ENCODE data around the gene KRTAP4-8.
A peak's percentile ranks its signal among the peaks of the same experiment; 100 is the strongest.
"Not testable (repeated sequence)": the region's sequence is repeated elsewhere in the genome, so short reads cannot be mapped to it uniquely, and the experiment has no call there.

KRTAP4-8 gene

GRCh38 chr17:41108728-41109386 is 10.9 kb upstream of the KRTAP4-8 start:
- DNase-seq (ENCODE audit: low read depth), result not testable (repeated sequence)

- no peak for DNase-seq (ENCODE audit: low read depth)
Observed at GRCh38 chr17:41107941-41108450, 10.1 kb upstream of the KRTAP4-8 start.

- not testable (repeated sequence) for DNase-seq (ENCODE audit: low read depth)
Observed at GRCh38 chr17:41105347-41105746, 7.4 kb upstream of the KRTAP4-8 start, which contains the start of gene KRTAP4-9. KRTAP4-9 (plus strand) TSS chr17:41105389; CDS start chr17:41105389, 0 bp downstream.

DNA sequence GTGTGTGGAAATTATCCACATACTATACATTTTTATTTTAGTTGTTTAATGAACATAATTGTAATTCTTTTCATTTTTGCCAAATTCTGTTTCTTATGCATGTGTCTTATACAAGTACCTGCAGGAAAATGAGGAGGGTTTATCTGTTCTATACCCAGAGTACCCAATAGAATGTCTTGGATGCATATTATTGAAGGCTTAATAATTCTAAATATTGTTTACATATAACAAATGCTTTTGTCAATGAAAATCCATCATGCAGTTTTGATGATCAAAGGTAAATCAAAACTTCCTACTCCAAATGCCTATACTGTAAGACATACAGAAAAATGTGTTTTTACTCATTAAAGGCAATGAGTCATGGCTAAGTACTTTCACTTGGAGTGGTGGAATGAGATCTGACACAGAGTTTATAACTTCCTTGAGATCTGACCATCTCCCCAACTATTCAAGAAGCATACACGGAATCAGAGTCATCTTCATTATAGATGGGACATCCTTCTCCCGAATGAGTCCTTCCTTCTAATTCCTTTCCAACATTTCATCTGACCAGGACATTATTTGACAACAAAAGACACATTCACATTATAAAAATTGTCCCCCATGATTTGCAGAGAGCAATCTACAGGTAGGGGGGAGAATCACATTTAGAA is 6.6 kb upstream of the KRTAP4-8 start:
- peak; percentile 70 for DNase-seq (ENCODE audit: low read depth)

DNA sequence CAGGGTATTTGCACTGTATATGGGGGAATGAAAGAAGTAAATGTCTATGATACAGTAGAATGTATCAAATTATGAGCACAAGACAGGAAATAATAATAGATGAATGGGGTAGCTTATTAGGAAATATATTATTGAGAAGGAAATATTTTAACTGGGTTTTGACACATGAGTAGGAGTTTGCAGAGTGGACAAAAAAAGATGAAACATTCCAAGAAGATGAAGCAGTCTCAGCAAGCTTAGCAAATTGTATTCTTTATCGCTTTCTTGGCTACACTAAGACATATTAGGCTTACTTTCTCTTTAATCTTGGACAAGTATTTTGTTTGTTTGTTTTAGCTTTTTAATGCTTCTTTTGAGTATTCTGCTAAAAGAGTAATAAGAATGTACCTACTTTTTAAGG is 6.0 kb upstream of the KRTAP4-8 start:
- peak; percentile 27 for DNase-seq (ENCODE audit: low read depth)

GRCh38 chr17:41101586-41102259 is 3.8 kb upstream of the KRTAP4-8 start, which contains the start of gene KRTAP4-16:
KRTAP4-16 (minus strand) TSS chr17:41102209; CDS start chr17:41102209, 0 bp downstream.
- DNase-seq (ENCODE audit: low read depth), result no peak

DNA sequence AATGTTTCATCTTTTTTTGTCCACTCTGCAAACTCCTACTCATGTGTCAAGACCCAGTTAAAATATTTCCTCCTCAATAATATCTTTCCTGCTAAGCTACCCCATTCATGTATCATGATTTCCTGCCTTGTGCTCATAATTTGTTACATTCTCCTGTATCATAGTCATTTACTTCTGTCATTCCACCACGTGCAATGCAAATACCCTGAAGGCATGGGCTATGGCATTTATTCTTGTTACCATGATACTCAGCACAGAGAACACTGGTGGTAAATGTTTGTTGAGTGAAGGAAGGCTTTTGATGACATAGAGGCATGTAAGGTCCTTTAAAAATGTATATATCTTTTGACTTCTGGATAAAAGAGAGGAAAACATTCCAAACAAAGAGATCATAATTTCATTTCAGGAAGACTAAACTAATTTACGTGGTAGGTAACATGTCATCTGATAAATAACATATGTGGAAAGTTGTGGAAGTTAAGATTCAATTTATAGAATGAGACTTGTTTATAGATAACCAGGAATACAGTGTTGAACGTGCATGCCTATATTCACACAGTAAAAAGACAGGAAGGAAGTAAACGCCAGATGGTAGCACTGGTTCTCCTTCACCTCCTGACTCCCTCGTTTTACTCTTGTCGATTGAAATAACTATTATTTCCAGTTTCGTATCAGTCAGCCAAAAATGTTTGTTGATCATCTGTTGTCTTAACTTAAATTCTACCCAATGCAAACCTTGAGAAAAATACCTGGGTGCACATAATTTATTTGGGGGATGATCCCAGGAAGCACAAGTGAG is 1.9 kb upstream of the KRTAP4-8 start:
- peak; percentile 63 for DNase-seq (ENCODE audit: low read depth)

GRCh38 chr17:41098481-41098880 is 539 bp upstream of the KRTAP4-8 start:
- peak; percentile 40 for DNase-seq (ENCODE audit: low read depth)

- DNase-seq (ENCODE audit: low read depth), result no peak
Observed at GRCh38 chr17:41096055-41096454, 1.9 kb downstream of the KRTAP4-8 start.

- DNase-seq (ENCODE audit: low read depth), result not testable (repeated sequence)
Observed at GRCh38 chr17:41088760-41089352, 9.1 kb downstream of the KRTAP4-8 start.

- not testable (repeated sequence) for DNase-seq (ENCODE audit: low read depth)
Observed at GRCh38 chr17:41084100-41084856, 13.7 kb downstream of the KRTAP4-8 start, which contains the start of gene KRTAP4-7. KRTAP4-7 (plus strand) TSS chr17:41084150; CDS start chr17:41084207, 57 bp downstream.

GRCh38 chr17:41083427-41083826 is 14.5 kb downstream of the KRTAP4-8 start:
- peak; percentile 49 for DNase-seq (ENCODE audit: low read depth)

- no peak for DNase-seq (ENCODE audit: low read depth)
Observed at GRCh38 chr17:41082626-41083025, 15.3 kb downstream of the KRTAP4-8 start.

- no peak for DNase-seq (ENCODE audit: low read depth)
Observed at GRCh38 chr17:41076788-41077187, 21.2 kb downstream of the KRTAP4-8 start.

- DNase-seq (ENCODE audit: low read depth), result no peak
Observed at GRCh38 chr17:41073676-41074075, 24.3 kb downstream of the KRTAP4-8 start.

DNA sequence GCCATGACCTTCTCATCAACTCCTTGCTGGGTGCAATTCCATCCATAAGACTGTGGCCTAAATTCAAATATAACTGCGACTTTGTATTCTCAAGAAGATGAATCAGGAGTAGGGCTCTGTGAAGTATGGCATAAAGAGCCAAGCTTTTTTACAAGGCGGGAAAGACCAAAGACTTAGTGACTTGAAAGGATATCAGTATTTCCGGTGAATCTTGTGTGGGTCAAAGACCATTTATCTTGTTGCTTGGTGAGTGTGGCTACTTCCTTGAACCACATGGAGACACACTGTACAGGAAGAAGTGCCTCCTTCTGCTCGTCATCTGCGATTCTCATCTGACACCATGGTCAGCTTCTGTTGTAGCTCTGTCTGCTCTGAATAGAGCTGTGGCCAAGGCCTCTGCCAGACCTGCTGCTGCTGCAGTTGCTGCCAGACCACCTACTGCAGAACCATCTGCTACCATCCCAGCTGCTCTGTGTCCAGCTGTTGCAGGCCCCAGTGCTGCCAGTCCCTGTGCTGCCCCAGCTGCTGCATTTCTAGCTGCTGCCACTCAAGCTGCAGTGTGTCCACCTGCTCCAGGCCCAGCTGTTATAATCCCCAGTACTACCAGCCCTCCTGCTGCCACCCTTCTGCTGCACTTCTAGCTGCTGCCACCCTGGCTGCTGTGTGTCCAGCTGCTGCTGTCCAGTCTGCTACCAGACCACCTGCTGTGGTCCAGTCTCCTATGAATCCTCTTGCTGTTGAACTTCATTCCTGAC is 26.2 kb downstream of the KRTAP4-8 start:
- no peak for DNase-seq (ENCODE audit: low read depth)

DNA sequence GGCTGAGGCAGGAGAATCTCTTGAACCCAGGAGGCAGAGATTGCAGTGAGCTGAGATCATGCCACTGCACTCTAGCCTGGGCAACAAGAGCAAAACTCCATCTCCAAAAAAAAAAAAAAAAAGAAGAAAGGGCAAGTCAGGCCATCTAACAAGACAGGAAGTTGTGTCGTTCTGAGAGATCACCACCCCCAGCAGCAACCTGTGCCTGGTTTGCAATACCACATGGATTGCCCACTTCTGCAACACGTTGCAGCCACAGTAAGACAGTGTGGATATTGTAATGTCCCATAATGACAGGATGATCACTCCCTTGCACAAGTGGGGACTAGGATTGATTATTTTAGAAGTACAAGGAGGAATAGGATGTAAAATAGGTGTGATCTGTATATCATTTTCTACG is 28.9 kb downstream of the KRTAP4-8 start:
- DNase-seq (ENCODE audit: low read depth), result no peak

DNA sequence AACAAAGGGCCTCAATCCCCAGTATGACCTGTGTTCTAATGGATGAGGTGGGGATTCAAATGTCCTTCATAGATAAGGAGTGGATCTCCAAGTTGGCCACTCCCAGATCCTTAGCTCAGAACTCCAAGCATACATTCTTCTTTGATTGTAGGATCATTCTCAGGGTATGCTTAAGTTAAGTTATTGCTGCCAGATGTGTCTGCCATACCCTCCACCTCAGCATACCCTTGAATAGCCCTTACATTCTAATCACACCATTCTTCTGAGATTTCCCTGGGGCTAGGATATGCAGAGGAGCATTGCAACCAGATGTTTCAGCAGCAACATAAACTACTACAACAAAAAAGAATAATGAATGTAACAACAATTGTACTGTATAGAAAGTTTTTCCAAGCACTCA is 30.7 kb downstream of the KRTAP4-8 start:
- no peak for DNase-seq (ENCODE audit: low read depth)

GRCh38 chr17:41065829-41066624 is 31.9 kb downstream of the KRTAP4-8 start, which contains the start of gene KRTAP2-4:
KRTAP2-4 (minus strand) TSS chr17:41065879; CDS start chr17:41065845, 34 bp downstream.
- DNase-seq (ENCODE audit: low read depth), result peak; percentile 95
